NCI-H2029 treated with DMSO at 0.1 percent for 48 hours (cell line): Measurements from ENCODE around the gene PRIMA1.

Source experiments
- DNase-seq: peaks from one replicate; lab custom pipeline; 2025; lab: John Stamatoyannopoulos, UW

PRIMA1 gene

DNA sequence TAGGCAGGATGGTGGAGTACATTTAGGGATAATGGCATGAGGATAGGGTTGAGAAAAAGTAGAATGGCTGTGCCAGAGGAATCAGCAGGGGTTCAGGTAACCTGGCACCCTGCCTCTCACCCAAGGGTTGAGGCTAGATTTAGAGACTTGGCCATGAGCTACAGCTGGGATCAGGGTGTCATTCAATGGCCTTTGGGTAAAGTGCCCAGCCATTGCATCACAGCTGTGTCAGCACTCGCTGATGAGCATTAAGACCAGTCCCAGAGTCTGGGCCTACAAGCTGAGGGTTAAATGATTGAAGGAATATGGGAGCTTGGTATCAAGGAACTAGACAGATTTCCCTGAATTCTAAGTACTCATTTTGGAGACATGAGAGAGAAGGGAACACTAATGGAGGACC is 113.9 kb downstream of the PRIMA1 start:
- DNase-seq = no peak

DNA sequence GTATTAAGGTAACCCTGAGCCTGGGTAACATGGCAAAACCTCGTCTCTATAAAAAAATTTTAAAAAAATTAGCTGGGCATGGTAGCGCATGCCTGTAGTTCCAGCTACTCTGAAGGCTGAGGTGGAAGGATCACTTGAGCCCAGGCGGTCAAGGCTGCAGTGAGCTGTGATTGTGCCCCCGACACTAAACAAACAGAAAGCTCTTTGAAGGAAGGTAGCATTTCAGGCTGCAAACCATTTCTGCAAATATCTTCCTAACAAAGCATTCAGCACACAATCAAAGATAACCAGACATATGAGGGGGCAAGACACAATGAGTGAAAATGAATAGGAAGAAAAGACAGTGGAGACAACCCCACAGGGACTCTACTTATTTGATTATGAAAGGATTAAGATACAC is 118.7 kb downstream of the PRIMA1 start:
- DNase-seq = no peak
